GM12865 (cell line): ENCODE data around the gene CTNNA3.

Source experiments
- DNase-seq: peaks from one replicate; pipeline ENCODE4 v3.0.0; 2010; ENCODE audit warnings: low read depth
- H3K4me3 ChIP-seq: 2 replicates; pipeline ENCODE4 v1.5.1; 2011; ENCODE audit warnings: mild to moderate bottlenecking, low read depth, low read length, control low read depth
- TF ChIP-seq, protein P1 (sequence below): IDR thresholded peaks from 2 replicates; pipeline ENCODE4 v1.5.1; 2011; ENCODE audit warnings: low read length, control low read depth, low read depth, inconsistent platforms; ENCODE audit not compliant: insufficient read depth; ENCODE audit errors: missing control alignments

The CTNNA3 gene

DNA sequence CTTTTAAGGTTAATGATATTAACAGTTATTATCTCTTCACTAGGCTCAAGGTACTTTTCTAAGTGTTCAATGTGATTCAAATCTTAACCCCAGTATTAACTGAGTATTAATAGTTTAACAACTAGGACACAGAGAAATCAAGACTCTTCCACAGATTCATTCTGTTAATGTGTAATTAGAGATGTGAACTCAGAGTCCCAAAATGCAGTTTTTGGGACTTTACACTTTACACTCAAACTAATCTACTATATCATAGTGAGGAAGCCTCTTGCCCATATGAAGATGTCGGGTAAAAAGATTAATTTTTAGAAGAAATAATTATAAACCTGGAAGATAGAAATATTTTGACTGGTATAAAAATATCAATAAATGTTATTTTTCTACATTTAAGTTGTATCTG lies 1414.7 kb downstream of the CTNNA3 start:
- TF ChIP-seq, protein P1, sequence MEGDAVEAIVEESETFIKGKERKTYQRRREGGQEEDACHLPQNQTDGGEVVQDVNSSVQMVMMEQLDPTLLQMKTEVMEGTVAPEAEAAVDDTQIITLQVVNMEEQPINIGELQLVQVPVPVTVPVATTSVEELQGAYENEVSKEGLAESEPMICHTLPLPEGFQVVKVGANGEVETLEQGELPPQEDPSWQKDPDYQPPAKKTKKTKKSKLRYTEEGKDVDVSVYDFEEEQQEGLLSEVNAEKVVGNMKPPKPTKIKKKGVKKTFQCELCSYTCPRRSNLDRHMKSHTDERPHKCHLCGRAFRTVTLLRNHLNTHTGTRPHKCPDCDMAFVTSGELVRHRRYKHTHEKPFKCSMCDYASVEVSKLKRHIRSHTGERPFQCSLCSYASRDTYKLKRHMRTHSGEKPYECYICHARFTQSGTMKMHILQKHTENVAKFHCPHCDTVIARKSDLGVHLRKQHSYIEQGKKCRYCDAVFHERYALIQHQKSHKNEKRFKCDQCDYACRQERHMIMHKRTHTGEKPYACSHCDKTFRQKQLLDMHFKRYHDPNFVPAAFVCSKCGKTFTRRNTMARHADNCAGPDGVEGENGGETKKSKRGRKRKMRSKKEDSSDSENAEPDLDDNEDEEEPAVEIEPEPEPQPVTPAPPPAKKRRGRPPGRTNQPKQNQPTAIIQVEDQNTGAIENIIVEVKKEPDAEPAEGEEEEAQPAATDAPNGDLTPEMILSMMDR: no peak
- no peak for DNase-seq
- H3K4me3 ChIP-seq: no peak overlapping the region

DNA sequence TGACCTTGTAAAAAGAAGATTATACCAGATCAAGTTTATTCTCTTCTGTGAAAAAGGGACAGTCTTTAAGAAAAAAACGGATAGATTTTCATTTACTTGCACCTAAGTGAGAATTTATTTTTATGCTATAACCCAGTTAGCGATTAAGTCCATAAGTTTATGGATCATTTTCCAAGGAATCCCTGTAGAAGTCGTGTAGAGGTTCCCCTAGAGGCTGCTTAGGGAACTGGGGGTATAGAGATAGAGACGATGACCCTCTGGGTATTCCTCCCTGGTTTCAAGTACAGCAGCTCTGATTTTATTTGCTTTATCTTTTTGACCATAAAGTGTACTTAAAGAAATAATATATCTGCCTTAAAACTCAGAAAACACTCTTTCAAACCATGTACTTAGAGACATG lies 1418.5 kb downstream of the CTNNA3 start:
- no peak for DNase-seq
- no peak overlapping the region for H3K4me3 ChIP-seq
- TF ChIP-seq, protein P1: no peak

DNA sequence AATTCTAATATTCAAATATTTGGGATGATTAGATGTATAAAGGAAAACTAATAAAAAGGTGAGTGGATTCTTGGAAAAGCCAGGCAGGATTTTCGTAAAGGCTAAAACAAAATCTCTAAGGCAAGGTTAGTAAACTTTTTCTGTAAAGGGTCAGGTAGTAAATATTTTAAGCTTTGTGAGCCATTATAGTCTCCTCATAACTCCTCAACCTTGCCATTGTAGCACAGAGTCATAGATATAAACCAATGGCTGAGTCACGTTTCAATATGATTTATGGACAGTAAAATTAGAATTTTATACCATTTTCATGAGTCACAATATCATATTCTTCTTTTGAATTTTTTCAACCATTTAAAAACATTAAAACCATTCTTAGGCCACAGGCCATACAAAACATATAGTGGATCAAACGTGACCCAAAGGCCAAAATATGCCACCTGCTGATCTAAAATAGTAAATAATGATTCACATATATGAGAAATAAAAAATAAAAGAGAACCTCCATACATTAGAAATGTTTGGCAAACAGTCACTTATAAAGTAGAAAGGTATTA lies 1422.0 kb downstream of the CTNNA3 start:
- TF ChIP-seq, protein P1: no peak
- no peak overlapping the region for H3K4me3 ChIP-seq
- DNase-seq: no peak

DNA sequence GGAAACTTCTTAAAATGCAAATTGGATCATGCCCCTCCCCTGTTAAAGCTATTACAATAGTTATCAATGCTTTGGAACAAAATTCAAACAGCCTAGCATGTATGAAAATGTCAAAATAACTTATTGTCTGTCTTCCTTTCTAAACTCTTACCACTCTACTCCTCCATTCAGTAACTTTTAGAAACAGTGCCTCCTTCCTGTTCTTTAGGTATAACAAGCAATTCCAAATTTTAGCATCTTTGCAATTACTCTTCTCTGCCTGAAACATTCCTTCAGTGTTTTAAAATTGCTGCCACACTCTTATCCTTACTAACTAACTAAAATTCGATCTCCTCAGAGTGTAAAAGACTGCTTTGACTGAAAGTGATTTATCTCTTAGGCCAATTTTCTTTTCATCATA lies 1430.6 kb downstream of the CTNNA3 start:
- TF ChIP-seq, protein P1: no peak
- no peak for DNase-seq
- H3K4me3 ChIP-seq: no peak overlapping the region

DNA sequence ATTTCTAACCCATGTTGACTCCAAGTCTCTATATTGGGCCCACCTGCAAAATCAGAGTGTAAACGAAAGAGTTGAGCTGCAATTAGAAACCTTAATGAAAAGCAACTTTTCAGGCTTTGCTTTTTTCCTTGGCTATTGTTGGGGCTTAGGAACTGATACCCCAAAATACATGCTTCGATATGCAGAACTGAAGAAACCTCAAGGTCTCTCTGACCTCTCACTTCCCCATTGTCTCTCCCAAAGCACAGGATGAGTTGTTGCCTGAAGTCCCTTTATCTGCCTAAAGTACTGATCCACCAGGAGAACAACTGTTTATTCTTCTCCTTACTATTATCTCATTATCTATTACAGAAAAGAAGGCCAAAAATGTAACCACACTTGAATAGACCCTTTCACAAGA lies 1436.2 kb downstream of the CTNNA3 start:
- H3K4me3 ChIP-seq: no peak overlapping the region
- peak; percentile 8 for DNase-seq
- TF ChIP-seq, protein P1: no peak

DNA sequence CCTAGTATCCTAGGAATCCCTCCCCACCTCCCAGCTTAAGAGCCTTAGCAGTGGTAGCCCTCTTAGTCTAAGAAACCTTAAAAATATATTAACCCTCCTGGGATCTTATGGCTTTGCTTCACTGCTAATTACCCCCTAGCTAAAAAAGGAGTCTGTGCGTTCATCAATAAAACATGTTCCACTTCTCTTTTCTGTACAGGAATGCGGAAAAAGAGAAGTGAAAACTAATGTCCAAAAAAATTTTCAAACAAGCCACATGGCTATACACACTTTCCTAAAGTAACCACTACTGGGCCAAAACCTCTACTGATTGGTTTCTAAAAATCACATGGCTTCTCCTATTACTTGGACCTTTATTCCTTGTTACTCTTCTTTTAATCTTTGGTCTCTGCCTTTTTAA lies 1437.3 kb downstream of the CTNNA3 start:
- no peak for DNase-seq
- TF ChIP-seq, protein P1: no peak
- no peak overlapping the region for H3K4me3 ChIP-seq

DNA sequence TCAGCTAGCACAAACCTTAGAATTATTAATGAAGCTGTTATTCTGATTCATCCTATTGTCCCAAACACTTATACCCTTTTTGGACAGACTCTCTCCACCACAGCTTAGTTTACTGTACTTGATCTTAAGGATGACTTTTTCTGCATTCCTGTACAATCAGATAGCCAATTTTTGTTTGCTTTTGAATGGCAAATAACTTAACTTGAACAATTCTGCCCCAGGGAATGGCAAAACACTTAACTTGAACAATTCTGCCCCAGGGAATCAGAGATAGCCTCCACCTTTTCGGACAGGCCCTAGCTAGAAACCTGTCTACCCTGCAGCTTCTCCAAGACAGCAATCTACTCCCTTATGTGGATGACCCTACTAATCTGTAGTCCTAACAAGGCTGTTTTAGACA lies 1438.2 kb downstream of the CTNNA3 start:
- no peak overlapping the region for H3K4me3 ChIP-seq
- DNase-seq: no peak
- TF ChIP-seq, protein P1: no peak
